HG02943 (cell line): ENCODE results near the gene MAD1L1.

Source experiments
- ATAC-seq: cut with Tn5 transposase; IDR thresholded peaks from one replicate; pipeline ENCODE4 v1.9.1; 2021; ENCODE audit warnings: mild to moderate bottlenecking, low read depth, moderate library complexity; ENCODE audit not compliant: unreplicated experiment

Gene MAD1L1

GRCh38 chr7:1967512-1968396 lies 265.0 kb downstream of the MAD1L1 start:
- no peak for ATAC-seq

DNA sequence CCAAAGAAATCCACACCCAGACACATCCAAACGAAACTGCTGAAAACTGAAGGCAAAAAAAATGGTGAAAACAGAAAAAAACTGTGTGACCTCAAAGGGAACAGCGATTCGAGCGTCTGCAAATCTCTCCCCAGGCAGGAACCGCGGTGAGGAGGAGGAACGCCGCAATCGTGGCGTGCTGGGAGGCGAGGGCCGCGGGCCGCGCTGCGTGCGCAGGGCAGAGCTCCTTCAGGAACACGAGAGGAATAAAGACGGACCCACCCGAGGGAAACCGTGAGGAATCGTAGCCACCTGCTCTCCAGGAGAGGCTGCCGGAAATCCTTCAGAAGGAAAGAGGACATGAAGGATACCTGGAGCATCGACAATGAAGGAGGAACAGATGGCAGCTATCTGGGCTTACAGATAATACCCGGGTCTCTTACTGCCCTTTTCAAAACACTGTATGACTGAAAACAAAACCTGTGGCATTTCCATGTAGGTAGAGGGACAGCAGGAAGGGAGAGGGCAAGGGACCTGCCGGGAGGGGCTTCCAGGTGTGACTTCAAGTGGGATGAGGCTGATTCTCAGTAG lies 266.0 kb downstream of the MAD1L1 start:
- no peak for ATAC-seq

DNA sequence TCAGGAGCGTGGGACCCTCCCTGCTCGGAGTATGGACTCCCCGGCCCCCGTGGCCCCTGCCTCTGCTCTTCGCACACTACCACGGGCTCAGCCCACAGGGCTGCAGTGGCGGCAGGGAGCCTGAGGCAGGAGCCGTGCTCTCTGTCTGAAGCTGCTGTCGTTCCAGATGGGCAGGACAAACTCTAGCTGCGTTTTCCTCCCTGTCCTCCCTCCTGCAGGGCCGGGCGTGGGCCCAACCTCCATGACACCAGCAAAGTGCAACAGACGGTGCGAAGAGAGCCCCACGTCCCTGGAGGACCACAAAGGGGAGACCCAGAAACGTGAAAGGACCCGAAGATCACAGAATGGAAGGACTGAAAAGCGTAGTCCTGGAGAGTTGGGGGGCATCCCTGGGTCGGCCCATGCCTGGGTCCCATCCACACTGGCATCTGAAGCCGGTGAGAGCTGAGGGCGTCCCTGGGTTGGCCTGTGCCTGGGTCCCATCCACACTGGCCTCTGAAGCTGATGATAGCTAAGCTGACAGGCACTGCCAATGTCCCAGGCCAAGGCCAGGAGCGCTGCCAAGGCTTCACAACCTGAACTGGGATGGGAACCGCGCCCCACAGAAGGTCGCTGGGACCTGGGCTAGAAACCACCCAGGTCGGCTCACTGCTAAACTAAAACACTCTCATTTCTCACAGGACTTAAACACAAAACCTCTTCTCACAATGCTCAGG lies 267.0 kb downstream of the MAD1L1 start:
- ATAC-seq = no peak

DNA sequence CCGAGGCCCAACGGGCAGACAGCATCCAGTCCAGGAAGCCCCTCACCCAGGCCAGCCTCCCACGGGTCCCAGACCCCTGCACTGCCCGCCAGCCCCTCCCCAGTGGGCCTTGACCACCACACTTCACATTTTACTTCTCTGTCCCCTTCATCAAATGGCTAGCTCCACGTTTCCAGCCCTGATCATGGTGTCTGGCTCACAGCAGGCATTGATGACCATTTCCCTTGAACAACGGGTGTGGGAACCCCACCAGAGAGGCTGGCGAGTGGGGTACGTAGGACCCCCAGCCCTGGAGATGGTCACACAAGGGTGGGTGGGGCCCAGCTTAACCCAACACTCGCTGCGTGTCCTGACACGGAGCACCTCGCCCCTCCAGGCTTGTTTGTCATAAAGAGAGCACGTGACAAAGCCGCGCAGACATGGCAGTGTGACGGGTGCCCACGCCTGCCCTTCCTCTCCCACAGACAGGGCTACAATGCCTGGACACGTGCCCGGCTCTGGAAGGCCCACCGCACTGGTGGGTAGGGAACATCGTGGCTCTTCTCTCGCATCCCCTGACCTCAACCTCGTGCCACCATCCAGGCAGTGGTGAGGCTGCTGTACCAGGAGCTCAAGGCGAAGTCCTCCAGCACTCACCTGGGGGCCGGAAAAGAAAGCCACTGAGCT lies 267.7 kb downstream of the MAD1L1 start:
- ATAC-seq = no peak

DNA sequence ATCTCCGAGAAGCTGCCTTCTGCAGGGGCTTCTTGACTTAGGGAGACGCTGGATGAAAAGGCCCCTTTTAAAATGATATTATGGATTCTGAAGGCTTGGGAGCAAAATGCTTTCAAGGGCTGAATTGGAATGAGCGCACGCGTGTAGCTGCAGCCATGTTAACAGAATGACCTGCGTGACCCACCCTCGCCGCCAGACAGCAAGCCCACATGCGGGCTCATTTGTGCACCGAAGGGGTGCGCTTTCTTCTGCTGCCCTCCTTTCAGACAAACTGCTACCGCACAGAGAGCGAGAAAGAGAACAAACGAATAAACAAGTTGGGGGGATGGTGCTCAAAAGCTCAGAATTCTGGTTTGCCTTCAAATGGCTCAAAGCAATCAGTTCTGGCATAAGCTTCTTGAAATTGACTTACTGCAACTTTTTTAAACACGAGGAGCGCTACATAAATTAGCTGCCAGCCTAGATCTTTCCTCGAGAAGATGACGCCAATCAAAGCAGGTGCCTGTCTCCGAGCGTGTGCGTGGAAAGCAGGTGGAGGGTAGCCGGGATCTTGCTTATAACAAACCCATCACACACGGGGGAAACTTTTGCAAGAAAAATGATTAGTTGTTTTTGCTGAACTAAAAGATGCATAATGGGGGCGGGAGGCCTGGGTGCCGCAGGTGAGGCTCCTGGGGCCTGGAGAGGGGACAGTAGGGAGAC lies 268.4 kb downstream of the MAD1L1 start:
- ATAC-seq = no peak

- no peak for ATAC-seq
These were observed 269.2 kb downstream of the MAD1L1 start for GRCh38 chr7:1963575-1963974.

DNA sequence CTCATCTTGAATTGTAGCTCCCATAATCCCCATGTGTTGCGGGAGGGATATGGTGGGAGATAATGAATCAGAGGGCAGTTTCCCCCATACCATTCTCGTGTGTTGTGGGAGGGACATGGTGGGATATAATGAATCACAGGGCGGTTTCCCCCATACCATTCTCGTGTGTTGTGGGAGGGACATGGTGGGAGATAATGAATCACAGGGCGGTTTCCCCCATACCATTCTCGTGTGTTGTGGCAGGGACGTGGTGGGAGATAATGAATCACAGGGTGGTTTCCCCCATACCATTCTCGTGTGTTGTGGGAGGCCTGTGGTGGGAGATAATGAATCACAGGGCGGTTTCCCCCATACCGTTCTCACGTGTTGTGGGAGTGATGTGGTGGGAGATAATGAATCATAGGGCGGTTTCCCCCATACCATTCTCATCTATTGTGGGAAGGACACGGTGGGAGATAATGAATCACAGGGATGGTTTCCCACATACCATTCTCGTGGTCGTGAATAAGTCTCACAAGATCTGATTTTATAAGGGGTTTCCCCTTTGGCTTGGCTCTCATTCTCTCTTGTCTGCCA lies 271.0 kb downstream of the MAD1L1 start:
- no peak for ATAC-seq

- ATAC-seq = no peak
These were observed 273.4 kb downstream of the MAD1L1 start for GRCh38 chr7:1959305-1959704.

- ATAC-seq = no peak
These were observed 275.1 kb downstream of the MAD1L1 start for GRCh38 chr7:1957471-1958225.

- no peak for ATAC-seq
These were observed 275.9 kb downstream of the MAD1L1 start for GRCh38 chr7:1956611-1957470.

DNA sequence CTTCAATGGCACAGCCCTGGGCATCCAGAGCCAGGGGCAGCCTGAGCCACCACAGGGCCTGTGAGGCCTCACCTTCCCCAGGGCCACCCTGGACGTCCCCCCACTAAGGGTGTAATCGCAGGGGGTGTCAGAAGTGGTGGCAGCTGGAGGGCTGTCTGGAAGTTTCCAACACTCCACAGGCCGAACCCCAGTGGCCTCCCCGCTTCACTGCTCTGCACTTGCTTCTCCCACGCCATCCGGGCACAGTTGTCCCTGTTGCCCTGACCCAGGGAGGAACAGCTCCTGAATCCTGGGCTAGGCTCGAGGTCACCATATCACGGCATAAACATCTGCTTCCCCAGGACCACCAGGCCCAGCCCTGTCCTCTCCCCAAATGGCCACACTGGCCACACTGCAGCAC lies 276.6 kb downstream of the MAD1L1 start:
- ATAC-seq = no peak

- ATAC-seq = no peak
These were observed 278.3 kb downstream of the MAD1L1 start for GRCh38 chr7:1954366-1955004.

- no peak for ATAC-seq
These were observed 279.2 kb downstream of the MAD1L1 start for GRCh38 chr7:1953199-1954190.

GRCh38 chr7:1952781-1953180 lies 280.0 kb downstream of the MAD1L1 start:
- ATAC-seq = no peak

DNA sequence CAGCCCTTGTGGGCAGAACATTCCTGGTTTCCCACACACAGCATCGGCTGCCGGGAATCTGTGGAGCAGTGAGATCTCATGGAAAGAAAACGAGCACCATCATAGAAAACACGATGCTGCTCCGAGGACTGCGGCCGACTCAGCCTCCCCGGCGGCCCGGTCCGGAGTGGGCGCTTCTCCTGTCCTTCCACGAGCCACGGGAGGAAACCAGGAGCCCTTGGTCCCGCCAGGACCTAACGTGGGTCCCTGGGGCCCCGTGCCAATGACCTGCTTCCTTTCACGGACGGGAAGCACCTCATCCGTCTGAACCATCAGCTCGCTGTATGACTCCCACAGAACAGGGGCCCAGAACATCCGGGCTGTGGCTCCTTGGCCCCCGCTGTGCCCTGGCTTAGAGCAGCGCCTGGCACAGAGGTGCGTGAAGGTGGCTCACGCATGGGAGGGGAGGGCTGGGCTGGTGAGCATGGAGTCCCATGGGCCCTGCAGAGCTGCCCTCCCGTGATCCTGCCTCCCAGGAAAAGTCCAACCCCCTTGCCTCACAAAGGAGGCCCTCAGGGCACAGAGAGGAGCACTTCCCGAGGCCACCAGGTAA lies 280.5 kb downstream of the MAD1L1 start:
- ATAC-seq = no peak

DNA sequence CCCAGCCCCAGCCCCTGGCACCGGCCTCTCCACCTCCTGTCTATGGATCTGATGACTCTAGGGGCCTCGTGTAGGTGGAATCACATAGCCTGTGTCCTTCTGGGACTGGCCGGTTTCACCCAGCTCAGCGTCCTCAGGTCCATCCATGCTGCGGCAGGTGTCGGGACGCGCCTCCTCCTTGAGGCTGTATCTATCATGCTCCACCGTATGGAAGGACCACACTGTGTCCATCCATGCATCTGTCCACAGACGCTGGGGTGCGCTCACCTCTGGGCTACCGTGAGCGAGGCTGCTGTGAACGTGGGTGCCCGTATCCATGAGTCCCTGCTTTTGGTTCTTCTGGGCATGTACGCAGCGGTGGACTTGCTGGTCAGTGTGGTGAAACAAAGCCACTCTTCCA lies 281.1 kb downstream of the MAD1L1 start:
- ATAC-seq = no peak
